ENCODE results near the gene CAPN7.

CAPN7 gene

GRCh38 chr3:15260531-15260930 is 54.5 kb downstream of the CAPN7 start:
- H3K4me3 ChIP-seq (ENCODE audit: low read depth, low read length): no peak overlapping the region
- no peak for TF ChIP-seq CTCF (IDR thresholded peaks at IDR 0.05; ENCODE audit: borderline replicate concordance, insufficient read depth, low read depth, low read length)

DNA sequence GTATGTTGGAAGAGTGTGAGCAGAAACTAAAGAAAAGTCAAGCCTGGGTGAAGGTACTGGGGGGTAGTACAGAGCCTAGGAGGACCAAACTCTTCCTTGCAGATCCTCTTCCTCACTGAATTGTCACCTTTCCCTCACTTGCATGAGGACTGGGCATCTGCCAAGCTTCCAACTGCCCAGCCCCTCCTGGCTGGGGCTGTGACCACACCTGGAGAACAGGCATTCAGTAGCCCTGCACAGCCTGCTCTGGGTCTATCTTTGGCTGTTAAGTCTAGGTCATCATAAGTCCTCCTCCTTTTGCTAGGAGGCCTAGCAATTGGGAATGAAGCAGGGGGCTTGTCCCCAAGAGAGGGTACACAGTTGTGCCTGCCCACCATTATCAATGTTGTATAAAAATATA is 55.2 kb downstream of the CAPN7 start:
- H3K4me3 ChIP-seq (ENCODE audit: low read depth, low read length): no peak overlapping the region
- no peak for TF ChIP-seq CTCF (IDR thresholded peaks at IDR 0.05; ENCODE audit: borderline replicate concordance, insufficient read depth, low read depth, low read length)

GRCh38 chr3:15262021-15262420 is 56.0 kb downstream of the CAPN7 start:
- no peak for TF ChIP-seq CTCF (IDR thresholded peaks at IDR 0.05; ENCODE audit: borderline replicate concordance, insufficient read depth, low read depth, low read length)

GRCh38 chr3:15263120-15263519 is 57.1 kb downstream of the CAPN7 start:
- TF ChIP-seq CTCF (IDR thresholded peaks at IDR 0.05; ENCODE audit: borderline replicate concordance, insufficient read depth, low read depth, low read length): no peak

More at GRCh38 chr3:15262021-15262420, 56.0 kb downstream of the CAPN7 start:
- H3K4me3 ChIP-seq (ENCODE audit: low read depth, low read length): no peak overlapping the region

GRCh38 chr3:15263926-15264325 is 57.9 kb downstream of the CAPN7 start:
- H3K4me3 ChIP-seq (ENCODE audit: low read depth, low read length): no peak overlapping the region
- TF ChIP-seq CTCF (IDR thresholded peaks at IDR 0.05; ENCODE audit: borderline replicate concordance, insufficient read depth, low read depth, low read length): no peak

More at GRCh38 chr3:15263120-15263519, 57.1 kb downstream of the CAPN7 start:
- no peak overlapping the region for H3K4me3 ChIP-seq (ENCODE audit: low read depth, low read length)

GRCh38 chr3:15264486-15264885 is 58.4 kb downstream of the CAPN7 start:
- TF ChIP-seq CTCF (IDR thresholded peaks at IDR 0.05; ENCODE audit: borderline replicate concordance, insufficient read depth, low read depth, low read length): no peak
- no peak overlapping the region for H3K4me3 ChIP-seq (ENCODE audit: low read depth, low read length)

DNA sequence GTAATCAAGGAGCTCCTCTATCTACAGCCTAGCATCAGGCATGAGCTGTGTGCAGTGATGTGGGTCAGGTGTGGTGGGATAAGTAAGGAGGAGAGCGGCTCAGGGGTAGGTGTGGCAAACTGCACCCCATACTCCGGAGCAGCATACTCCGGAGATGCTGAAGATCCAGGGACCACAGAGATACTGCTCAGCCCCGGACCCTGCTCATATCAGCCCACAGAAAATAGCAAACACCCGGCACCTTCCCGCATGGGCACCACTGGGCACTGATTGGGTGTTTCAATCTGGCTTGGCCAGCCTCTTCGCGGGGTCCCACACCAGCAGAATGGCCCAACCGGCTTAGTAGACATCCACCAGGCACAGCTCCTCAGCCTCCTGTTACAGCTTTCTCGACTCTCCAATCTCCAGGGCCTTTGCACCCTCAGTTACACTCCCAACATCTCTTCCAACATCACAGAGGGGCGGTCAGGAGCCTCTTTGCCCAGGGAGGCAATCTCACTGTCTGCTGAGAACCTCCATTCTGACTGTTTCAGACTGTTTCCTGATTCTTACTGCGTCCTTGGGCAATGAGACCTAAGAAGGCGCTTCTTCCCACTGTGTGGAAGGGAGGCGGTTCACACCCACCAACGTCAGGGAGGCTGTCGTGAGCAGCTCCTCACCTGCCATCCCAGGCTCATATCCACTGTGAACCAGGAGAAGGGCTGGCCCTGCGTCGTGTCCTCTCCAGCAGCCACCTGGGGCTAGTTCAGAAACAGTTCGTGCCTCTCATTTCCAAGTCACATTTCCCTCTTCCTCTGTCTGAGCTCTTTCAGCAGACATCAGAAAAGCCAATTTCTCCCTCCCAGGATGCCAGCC is 59.8 kb downstream of the CAPN7 start:
- H3K4me3 ChIP-seq (ENCODE audit: low read depth, low read length): no peak overlapping the region
- TF ChIP-seq CTCF (IDR thresholded peaks at IDR 0.05; ENCODE audit: borderline replicate concordance, insufficient read depth, low read depth, low read length): no peak

Data from GM12875 (cell line).